TTC549 (cell line): ENCODE data around the gene CDH22.

Experiments used
- FAIRE-seq: peaks from 2 replicates; lab custom pipeline; 2012; peaks lifted over from hg19 to GRCh38; lab: Jason Lieb, UNC

The CDH22 gene

DNA sequence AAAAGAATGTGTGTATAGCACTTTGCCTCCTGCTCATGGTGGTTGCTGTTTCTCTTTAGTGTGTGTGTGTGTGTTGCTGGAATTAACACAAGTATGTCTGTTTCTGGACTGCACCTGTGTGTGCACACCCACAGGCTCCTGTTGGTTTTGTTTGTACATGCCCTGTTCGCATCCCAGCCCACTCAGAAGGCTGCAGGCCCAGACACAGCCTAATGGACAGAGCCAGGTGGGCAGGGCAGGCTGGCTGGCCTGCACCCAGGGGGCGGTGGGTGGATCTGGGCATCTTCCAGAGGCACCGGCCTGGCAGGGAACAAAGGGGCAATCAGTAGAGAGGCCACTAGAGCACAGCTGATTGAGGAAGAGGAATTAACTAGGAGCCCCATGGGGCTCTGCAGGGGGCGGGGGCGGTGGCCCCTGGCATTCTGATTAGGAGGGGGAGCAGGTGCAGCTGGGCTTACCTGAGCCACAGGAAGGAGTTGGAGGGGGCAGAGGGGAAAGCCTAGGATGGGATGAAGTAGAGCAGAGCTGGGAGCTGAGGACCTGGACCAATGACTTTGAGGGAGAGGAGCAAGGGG is 168.3 kb downstream of the CDH22 start:
- no peak for FAIRE-seq

DNA sequence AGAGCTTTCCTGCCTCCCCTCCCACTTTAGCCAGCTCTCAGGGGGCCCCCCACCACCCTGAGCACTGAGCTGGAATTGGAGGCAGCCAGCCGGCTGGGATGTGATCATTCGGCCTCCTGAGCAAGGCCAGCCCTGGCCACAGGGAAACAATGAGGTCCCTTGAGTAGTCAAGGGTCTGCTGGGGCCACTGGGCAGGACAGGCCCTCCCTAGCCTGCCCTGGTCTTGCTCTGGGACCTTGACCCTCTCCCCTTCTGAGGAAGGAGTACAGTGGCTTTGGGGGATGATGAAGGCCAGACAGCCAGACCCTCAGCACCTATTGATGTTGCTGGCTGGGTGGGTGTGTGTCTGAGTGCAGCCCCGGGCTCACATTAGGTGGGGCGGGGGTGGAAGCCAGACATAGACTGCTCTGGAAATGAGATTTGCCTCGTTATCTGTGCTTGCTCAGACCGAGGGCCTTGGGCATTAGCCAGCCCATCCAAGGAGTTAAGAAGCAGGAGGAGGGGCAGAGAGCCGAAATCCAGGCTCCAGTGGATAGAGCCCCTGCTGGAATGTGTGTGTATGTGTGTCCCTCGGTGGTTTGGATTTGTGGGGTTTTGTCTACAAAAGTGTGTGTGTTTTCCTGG is 168.9 kb downstream of the CDH22 start:
- FAIRE-seq: no peak

DNA sequence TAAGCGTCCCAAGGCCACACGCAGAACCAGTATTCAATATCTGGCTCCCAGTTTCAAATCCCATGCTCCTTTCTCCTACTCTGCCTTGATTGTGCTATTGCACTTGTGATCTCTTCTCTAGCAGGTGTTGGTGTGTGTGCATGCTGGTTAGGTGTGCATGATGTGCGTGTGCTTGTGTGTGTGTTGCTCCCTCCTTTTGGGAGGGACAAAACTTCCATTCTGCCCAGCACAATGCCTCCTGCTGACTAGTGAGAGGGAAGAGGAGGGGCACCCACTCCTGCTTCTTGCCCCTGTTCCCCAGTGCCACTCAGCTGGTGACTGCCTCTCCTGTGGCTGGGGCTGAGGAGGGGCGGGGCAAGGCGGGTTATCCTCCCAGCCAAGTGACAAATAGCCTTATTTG is 170.5 kb downstream of the CDH22 start:
- FAIRE-seq: no peak

DNA sequence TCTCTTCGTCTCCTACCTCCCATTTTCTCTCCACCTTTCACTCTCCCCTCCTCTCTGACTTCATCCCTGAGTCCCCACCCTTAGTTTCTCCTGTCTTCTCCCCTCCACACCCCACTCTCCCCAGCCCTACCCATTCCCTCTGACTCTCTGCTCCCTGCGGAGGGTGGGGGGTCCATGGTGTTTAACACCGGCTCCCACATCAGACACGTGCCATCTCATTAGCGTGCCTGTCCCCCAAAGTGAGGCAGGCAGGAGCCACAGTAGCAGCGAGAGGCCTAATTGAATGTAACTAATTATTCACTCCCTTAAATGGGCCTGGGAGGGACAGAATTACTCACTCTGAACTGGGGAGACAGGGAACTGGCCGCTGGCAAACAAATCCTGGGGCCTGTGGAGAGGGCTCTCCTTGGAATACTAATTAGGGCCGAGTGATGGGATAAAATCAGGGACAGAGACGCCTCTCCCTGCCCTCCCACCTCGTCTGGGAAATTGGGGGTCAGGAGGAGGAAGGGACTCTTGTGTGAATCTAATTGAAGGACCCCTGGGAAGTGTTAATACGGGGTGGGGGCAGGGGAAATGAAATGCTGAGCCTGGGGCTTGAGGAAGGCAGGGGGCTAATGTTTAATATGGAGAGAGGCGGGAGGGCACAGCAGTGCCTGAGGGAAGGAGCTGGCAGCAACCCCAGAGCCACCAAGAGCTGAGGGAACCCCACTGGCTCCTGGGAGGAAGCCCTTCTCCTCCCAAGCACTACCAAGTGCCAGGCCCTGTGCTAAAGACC is 172.3 kb downstream of the CDH22 start:
- no peak for FAIRE-seq

DNA sequence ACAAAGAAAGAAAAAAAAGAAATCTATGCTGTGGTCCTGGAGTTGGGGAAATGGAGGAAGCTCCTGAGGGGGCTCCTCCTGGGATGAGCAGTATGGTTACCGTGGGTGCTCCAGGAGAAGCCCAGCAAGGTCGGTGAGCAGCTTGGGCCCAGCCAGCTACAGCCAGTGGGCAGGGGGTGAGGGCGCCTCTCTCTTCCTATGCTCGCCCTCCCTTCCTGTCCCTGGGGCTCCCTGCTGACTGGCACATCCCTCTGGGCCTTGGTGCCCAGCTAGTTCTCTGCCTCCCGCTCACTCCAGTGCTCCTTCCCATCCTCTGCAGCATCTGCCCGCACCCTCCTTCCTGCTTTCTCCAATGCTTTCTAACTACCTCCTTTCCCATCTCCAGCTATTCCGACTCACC is 173.6 kb downstream of the CDH22 start:
- no peak for FAIRE-seq

DNA sequence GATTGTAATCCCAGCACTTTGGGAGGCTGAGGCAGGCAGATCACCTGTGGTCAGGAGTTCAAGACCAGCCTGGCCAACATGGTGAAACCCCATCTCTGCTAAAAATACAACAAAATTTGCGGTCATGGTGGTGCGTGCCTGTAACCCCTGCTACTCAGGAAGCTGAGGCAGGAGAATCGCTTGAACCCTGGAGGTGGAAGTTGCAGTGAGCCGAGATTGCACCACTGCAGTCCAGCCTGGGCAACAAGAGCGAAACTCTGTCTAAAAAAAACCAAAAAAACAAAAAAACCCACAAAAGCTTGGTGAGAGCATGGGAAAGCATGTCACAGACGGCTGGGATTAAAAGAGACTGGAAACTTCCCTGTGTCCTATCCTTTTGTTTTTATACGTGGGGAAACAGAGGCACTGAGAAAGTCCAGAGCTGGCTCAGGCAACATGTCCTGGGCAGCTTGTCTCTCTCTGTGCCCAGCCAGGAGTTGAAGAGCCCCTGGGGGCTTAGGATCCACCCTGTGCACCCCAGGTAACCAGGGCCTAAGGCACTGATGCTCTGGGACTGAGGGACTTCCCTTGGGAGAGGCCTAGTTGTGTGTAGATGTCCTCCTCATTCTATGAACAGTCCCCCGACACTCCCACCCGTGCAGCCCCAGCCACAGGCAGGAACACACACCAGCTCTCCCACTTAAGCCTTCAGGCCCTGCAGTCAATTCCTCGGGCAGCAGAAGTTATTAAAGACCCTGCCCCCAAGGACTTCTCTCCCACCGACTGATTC is 174.2 kb downstream of the CDH22 start:
- no peak for FAIRE-seq

DNA sequence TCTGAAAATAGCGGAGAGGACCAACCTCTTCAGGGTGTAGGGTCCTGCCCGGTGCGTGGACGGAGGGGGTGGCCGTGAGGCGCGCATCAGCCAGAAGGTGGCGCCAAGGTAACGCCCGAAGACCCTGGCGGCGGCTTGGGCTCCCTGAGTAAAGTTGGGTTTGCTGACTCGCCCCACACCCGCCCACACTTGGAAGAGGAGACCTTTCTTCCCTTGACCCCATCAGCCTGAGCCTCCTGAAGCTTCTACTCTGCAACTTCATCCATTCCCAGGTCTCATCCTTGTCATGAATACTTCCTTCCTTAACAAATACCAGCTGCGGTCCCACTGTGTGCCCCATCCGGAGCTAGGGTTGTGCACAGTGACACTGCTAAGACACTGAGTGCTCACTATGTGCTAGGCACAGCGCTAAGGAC is 175.6 kb downstream of the CDH22 start:
- no peak for FAIRE-seq

DNA sequence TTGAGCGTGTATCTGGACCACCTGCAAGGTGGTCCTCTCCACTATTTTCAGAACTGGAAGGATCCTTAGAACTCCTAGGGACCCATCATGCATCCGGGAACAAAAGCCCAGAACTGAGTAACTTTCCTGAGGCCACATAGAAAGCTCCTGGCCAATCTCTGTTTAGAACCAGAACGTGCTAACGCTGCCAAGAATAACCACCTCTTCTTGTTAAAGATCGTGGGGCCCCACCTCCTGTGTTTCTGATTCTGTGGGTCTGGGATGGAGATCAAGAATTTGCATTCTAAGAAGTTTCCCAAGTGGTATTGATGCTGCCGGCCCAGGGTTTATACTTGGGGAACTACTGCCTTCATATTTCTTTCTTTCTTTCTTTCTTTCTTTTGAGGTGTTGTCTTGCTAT is 176.9 kb downstream of the CDH22 start:
- FAIRE-seq: no peak

DNA sequence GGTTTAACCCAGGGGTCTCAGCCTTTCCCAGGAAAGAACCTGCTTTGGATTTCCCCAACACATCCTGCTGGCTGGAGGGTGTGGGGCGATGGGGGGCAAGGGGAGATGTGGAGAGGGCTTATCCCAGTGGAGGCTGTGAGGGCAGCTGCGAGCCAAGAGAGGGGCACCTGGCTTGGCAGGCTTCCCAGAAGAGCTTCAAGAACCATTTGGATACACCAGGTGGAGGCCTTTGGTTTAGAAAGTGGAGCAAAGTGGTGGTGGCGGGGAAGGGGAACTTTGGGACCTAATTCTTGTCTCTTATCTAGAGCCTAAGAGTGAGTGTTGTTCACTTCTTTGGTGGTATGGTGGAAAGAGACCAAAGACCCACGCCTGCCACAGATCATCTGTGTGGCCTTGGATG is 177.8 kb downstream of the CDH22 start:
- FAIRE-seq: no peak

DNA sequence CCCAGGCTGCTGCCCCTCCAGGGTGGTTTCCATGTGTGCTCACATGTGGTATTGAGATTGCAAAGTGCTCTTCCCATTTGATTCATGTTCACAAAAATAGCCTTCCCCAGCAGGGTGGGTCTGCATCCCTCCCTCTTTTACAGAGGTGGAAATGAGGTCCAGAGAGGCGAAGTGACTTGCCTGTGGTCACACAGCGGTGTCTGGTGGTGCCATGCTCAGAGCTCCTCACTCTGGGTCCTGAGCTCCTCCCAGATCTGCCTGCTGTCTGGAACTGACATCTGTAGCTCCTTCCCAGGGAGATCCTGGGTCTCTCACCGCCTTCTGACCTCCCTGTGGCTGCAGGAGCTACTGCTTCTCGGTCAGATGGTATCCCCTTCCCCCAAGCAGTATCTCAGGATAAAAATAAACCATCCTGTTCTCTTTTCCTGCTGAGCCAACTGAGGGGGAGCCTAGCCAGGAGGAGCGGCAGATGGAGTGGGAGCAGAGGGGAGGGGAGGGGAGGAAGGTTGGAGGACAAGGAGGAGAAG is 178.3 kb downstream of the CDH22 start:
- no peak for FAIRE-seq

DNA sequence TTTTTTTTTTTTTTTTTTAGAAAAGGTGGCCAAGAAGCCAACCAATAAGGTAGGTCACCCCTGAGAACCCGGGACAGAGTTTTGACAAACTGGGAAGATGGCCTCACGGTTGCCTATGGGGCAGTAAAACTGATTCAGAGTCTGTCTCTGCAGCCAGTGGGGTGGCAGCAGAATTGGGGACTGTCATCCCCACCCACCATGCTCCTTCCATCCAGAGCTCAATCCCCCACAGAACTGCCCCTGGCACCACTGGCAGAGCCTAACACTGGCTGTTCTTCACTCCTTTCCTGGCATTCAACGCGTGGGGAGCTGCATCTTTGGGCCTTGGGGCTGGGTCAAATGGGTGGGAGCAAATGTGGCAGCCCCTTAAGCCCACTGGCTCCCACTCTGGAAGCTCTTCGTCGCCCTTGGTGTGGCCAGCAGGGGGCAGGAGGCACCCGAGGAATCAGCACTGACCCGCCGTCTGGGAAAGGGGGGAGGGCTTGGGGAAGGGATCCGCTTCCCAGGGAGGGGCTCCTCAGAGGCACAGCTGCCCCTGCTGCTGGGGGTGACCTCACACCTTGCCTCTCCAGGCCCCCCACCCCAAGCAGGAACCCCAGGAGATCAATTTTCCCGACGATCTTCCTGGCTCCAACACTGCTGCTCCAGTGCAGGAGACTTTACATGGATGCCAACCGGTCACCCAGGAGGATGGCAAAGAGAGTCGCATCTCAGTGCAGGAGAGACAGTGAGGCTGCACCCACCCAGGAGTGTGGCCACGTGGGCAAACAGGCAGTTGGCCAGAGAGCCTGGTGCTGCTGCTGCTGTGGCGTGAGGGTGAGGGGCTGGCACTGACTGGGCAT is 179.8 kb downstream of the CDH22 start:
- FAIRE-seq: no peak

DNA sequence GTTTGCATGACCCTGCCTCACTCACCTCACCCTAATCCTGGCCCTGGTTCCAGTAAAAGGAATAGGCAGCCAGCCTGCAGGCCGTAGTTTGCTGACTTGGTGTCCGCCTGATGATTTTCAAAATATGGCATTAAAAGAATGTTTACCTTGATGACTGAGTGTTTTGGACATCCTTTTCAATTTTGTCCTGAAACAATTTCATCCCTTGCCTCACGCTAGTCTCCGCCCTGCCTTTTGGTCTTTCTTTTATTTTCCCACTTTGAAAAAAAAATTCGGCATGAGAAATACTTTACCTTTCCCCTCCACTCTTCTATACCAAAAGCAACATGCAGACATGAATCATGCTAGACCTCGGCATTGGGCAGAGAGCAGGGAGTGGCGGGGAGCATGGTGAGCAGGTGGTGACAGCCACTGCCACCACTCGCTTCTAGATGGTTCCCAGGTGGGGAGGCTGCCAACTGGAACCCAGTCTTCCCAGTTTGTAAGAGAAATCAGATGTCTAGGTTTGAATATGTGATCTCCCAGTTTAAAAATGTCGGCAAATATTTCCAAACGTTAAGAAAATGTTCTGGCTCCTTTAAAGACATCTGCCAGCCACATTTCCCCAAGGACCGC is 180.8 kb downstream of the CDH22 start:
- FAIRE-seq: no peak

DNA sequence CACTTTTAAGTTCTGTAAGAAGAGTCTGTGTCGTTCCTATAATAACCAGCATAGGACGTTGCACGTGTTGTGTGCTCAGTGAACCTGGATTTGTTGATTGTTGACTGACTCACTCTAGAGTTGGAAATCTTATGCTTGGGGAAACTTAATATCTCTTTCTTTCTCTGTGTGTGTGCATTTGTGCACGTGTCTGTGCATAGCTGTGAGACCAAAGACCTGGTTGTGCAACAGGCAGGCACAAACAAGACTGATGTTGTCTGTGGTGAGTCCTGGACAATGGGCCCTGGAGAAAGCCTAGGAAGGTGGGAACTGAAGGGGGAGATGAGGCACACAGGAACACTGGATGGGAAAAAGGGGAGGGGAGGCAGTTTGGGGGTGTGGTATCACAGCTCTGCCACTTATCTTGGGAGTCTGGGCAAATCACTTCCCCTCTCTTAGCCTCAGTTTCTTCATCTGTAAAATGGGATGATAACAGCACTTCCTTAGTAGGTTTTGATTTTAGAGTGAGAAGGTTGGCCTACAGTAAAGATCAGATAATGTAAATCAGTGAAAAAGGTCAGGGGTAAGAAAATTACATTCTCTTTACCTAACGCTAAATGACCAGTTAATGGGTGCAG is 181.8 kb downstream of the CDH22 start:
- no peak for FAIRE-seq
